NCI-H1930 (cell line): ENCODE data around the gene FXYD4.
"Not testable (repeated sequence)": the region's sequence is repeated elsewhere in the genome, so short reads cannot be mapped to it uniquely, and the experiment has no call there.

ENCODE experiments used
- DNase-seq, 2 experiments: peaks; one replicate each; lab custom pipeline; 2025; lab: John Stamatoyannopoulos, UW

Gene FXYD4

GRCh38 chr10:43417950-43418768, 46.7 kb downstream of the FXYD4 start:
- no peak for DNase-seq

- DNase-seq = no peak
Observed at GRCh38 chr10:43419997-43420368, 48.5 kb downstream of the FXYD4 start.

DNA sequence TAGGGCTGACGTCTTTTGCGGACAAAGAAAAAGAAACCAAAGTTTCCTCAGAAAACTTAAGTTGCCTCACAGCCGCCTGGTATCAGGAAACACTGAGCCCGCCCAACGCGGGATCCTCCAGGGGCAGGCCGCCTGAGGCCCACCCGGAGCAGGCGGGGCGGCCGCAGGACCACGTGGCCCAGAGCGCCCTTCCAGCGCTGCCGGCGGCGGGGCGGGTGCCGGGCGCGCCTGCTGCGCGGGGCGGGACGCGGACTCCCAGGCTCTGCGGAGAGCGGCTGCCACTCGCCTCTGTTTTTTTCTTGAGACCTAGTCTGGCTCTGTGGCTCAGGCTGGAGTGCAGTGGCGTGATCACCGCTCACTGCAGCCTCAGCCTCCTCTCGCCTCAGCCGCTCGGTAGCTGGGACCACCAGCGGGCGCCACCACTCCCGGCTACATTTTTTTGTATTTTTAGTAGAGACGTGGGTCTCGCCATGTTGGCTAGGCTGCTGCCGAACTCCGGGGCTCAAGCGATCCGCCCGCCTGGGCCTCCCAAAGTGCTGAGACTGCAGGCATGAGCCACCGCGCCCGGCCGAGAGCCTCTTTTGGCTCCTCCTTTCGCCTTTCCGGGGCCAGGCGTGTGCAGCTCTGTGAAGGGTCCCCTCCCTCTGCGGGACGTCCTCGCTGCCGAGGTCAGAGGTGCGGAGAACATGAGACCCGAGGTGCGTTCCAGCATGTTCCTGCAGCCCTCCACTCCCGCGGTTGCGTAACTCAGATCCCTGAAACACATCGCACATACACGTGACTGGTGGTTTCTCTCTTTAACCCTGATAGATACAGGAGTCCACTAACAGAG, 49.1 kb downstream of the FXYD4 start:
- DNase-seq = no peak

DNA sequence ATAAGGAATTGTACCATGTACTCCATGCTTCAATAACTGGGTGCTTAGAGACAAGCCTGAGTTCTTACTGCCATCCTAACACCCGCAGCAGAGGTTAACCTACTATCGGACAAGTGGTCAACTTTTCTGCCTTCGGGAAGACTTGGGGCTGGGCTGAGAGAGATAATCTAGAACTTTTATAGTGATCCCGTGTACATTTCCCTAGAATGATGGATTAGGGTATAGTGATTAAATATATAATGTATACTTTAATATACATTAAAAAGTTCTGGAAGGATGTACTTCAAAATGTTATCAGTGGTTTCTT, 49.7 kb downstream of the FXYD4 start:
- no peak for DNase-seq

DNA sequence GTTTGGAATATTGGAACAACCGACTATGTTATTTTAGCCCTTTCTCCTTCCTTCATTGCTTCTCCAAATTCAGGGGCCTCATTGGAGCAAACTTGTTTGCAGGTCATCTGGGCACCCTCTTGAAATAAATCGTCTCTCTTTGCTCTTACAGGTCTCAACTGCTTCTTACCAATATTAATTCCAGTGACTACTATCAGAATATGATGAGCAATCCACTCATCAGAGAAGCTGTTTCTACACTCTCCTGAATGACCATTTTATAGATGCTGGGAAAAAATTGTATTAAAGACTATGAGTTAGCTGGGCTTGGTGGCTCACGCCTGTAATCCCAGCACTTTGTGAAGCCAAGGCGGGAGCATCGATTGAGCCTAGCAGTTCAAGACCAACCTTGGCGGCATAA, 50.1 kb downstream of the FXYD4 start:
- DNase-seq = no peak

DNA sequence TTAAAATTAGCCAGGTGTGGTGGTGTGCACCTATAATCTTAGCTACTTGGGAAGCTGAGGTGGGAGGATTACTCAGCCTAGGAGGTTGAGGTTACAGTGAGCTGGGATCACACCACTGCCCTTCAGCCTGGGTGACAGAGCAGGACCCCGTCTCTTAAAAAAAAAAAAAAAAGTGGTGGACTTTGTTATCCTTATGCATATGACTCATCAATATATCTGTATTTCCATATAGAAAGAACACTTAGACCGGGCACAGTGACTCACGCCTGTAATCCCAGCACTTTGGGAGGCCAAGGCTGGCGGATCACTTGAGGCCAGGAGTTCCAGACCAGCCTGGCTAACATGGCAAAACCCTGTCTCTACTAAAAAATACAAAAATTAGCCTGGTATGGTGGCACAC, 50.5 kb downstream of the FXYD4 start:
- not testable (repeated sequence) for DNase-seq

GRCh38 chr10:43424416-43424815, 53.0 kb downstream of the FXYD4 start:
- no peak for DNase-seq
